Measurements from ENCODE around the gene EEA1.

GRCh38 chr12:92726850-92727249 lies 202.2 kb downstream of the EEA1 start:
- TF ChIP-seq SP1 (IDR thresholded peaks at IDR 0.05) = no peak
- TF ChIP-seq ZNF384 (IDR thresholded peaks at IDR 0.05) = no peak
- TF ChIP-seq ELF4 (IDR thresholded peaks at IDR 0.05) = no peak
- no peak for TF ChIP-seq BHLHE40 (IDR thresholded peaks at IDR 0.05; ENCODE audit: borderline replicate concordance)
- TF ChIP-seq FOXM1 (IDR thresholded peaks at IDR 0.05; ENCODE audit: borderline replicate concordance) = no peak
- TF ChIP-seq FOXK2 (IDR thresholded peaks at IDR 0.05) = no peak
- no peak for TF ChIP-seq SUZ12 (IDR thresholded peaks at IDR 0.05)
- TF ChIP-seq ARNT (IDR thresholded peaks at IDR 0.05) = no peak
- no peak for TF ChIP-seq CTBP1 (IDR thresholded peaks at IDR 0.05; ENCODE audit: borderline replicate concordance)
- TF ChIP-seq NFRKB (IDR thresholded peaks at IDR 0.05) = no peak
- TF ChIP-seq LEF1 (IDR thresholded peaks at IDR 0.05; ENCODE audit: borderline replicate concordance) = no peak

All from HEK293T (cell line).